Uterus (tissue), 2 donors: ENCODE data around the gene PWP2.
"Not testable (repeated sequence)": the region's sequence is repeated elsewhere in the genome, so short reads cannot be mapped to it uniquely, and the experiment has no call there.

Experiments used
- CTCF ChIP-seq, 4 experiments: fragments of 200-600 bp in 2 of 4; fragments of 450-650 bp in 2 of 4; sonication (generic) in 2 of 4; IDR thresholded peaks; one replicate each; pipeline ENCODE4 v1.5.1; 2016 to 2019; ENCODE audit warnings: antibody characterized with exemption in 4 of 4, mild to moderate bottlenecking in 2 of 4, moderate library complexity in 1 of 4
- POLR2A ChIP-seq, 2 donors: fragments of 450-650 bp; IDR thresholded peaks; one replicate each; pipeline ENCODE4 v1.6.1; 2016; ENCODE audit warnings: antibody characterized with exemption in 2 of 2, mild to moderate bottlenecking in 1 of 2, moderate library complexity in 1 of 2

- not testable (repeated sequence) for TF ChIP-seq POLR2A, CTCF (IDR thresholded peaks at IDR 0.05)
Measured at GRCh38 chr21:44107026-44107501, at the start of gene PWP2.
